Stimulated activated CD8-positive, alpha-beta memory T cell treated with anti-CD3 and anti-CD28 coated beads, Interleukin-4, amount 100 ng/mL, for 24 hours (primary cell): ENCODE measurements around the gene PRKG1.
"Not testable (repeated sequence)": the region's sequence is repeated elsewhere in the genome, so short reads cannot be mapped to it uniquely, and the experiment has no call there.

Experiments used
- DNase-seq: peaks from one replicate; pipeline ENCODE4 v3.0.0-alpha.2; 2020; ENCODE audit warnings: low read depth

Gene PRKG1

DNA sequence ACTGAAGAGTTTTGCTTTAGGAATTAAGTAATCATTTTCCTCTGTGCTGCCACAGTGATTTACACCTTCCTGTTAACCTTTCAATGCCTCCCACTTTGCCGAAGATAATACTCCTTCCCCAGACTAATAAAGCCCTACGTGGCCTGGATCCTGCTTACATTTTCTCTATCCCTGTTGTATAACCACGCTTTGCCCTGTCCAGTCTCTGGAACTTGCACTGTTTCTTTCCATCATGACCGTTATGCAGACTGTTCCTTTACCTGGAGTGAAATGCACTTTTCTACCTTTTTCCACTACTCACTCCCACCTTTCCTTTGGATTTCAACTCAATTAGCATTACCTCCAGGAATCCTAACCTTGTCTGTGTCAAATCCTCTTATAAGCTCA lies 154.4 kb downstream of the PRKG1 start:
- DNase-seq = no peak

GRCh38 chr10:51230887-51231585 lies 156.7 kb downstream of the PRKG1 start:
- DNase-seq = no peak

DNA sequence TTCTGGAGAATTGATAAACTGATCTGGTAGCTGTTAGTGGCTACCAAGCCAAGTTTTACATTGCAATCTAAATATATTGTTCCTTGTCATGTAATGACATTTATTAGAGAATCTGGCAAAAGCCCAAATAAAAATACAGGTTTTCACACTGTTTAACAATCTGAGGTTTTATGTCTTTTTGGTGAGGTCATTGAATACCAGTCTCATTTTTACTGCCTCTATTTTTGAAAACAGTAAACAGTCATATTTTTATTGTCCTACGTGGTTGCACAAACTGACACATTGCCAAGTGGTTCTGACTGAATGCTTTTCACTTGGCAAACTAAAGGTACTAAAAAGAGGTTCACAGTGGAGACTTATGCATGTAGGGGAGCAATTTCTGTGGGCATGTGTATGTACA lies 157.5 kb downstream of the PRKG1 start:
- no peak for DNase-seq

- DNase-seq = no peak
These were observed 159.2 kb downstream of the PRKG1 start for GRCh38 chr10:51233337-51234100.

GRCh38 chr10:51235865-51236264 lies 161.6 kb downstream of the PRKG1 start:
- no peak for DNase-seq

- DNase-seq = no peak
These were observed 164.7 kb downstream of the PRKG1 start for GRCh38 chr10:51239006-51239405.

DNA sequence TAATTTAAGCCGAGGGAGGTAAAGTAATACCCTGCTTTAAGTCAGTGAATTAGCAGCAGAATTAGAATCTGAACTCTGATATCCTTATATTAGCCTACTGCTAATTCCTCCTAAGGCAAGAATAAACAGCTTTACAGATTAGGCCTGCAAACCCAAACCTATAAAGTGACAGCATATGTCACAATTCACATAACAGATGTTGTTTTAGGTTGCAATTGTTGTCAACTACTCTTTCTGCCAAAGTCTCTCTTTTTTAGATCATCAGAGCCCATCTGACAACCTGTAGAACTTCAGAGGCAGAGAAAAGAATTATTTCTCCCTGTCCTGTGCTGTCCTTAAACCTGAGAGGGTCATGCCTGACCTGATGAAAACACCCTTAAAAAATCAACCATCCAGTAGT lies 167.2 kb downstream of the PRKG1 start:
- no peak for DNase-seq

DNA sequence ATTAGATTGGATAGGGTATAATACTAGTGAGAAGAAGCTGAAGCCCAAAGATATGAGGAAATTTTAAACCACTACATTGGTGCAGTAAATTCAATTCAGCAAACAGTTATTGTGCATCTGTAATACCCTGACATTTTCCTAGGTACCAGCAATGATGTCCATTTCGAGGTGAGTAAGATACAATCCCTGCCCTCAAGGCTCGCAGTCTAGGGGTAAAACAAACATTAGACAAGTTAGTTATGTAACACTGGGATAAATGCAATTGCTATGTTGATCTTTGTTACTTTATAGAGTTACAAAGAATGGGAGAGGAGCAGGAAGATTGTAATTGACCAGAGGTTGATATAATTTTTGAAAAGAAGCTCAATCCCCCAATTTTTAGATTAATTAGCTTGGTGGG lies 168.1 kb downstream of the PRKG1 start:
- no peak for DNase-seq

DNA sequence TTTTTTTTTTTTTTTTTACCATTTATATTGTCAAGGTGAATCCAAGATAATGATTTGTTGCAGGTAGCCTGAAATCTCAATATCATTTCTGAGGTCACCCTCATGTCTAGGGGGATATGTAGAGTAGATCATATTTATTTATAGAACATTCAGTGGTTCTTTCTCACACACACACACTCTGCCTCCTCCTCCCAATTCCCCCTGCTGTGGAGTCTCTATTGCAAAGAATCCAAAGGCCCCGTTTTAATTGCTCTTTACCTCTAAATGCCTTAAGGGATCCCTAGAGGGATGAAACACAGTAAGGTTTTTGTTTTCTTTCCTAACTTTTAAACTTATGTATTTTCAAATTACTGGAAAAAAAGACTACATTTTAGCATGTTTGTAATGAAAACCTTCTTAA lies 170.0 kb downstream of the PRKG1 start:
- no peak for DNase-seq

GRCh38 chr10:51244748-51245490 lies 170.6 kb downstream of the PRKG1 start:
- DNase-seq = no peak

DNA sequence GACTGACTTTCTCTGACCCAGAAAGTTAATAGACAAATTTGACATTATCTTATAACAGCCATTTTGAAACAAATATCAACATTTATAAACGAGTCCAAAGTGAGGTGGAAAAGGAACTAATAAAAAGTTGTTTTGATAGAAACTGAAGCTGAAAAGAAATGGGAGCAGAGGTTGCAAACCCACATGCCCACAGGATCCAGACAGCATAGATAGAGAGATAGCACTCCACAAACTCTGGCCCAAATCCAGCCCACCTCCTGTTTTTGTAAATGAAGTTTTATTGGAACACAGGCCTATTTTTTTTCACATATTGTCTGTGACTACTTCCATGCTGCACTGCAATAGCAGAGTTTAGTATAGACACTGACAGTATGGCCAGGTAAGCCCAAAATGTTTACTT lies 171.9 kb downstream of the PRKG1 start:
- no peak for DNase-seq

GRCh38 chr10:51250278-51250920 lies 176.1 kb downstream of the PRKG1 start:
- DNase-seq = no peak

- DNase-seq = no peak
These were observed 176.8 kb downstream of the PRKG1 start for GRCh38 chr10:51251110-51251509.

- no peak for DNase-seq
These were observed 181.1 kb downstream of the PRKG1 start for GRCh38 chr10:51255381-51255780.

GRCh38 chr10:51257511-51258248 lies 183.4 kb downstream of the PRKG1 start:
- DNase-seq = no peak

- no peak for DNase-seq
These were observed 186.1 kb downstream of the PRKG1 start for GRCh38 chr10:51260376-51260775.

DNA sequence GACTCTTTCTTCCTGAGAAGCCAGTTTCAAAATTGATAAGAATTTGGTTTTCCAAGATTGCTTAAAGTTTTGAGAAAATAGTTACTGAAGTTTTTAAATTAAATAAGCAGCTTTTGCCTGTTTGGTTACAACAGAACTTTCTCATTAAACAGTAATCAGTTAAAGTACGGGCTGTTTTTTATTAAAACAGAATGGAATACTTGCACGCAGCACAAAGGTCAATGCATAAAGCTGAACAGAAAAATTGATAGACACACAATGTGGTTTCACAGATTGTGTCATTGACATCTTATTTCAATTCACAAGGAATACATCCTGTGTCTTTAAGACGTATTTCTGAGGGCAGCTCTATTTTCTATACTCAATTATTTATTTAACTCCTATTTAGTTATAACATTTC lies 192.2 kb downstream of the PRKG1 start:
- no peak for DNase-seq

DNA sequence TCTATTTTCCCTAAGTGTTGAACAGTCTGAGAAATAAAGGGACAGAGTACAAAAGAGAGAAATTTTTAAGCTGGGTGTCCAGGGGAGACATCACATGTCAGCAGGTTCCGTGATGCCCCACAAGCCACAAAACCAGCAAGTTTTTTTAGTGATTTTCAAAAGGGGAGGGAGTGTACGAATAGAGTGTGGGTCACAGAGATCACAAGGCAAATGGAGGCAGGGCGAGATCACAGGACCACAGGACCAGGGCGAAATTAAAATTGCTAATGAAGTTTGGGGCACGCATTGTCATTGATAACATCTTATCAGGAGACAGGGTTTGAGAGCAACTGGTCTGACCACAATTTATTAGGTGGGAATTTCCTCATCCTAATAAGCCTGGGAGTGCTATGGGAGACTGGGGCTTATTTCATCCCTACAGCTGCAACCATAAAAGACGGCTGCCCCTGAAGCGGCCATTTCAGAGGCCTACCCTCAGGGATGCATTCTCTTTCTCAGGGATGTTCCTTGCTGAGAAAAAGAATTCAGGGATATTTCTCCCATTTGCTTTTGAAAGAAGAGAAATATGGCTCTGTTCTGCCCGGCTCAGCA lies 193.8 kb downstream of the PRKG1 start:
- DNase-seq = not testable (repeated sequence)

DNA sequence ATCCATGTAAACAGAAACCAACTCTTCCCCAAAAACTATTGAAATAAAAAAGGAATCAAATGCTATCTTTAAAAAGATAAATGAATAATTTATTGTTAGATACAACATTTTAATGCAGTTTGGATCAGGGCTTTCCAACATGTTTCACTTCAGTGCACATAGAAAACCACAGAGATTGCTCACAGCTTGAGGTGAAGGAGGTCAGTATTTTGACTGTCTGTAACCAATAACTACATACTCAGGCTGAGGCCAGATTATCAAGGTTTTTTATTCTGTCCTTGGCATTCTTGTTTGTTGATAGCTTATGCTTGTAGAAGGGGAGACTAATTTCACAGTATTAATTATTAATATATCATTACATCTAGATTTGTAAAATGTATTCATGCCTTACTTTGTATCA lies 195.5 kb downstream of the PRKG1 start:
- DNase-seq = no peak

GRCh38 chr10:51270936-51271530 lies 196.7 kb downstream of the PRKG1 start:
- no peak for DNase-seq

GRCh38 chr10:51272099-51272498 lies 197.8 kb downstream of the PRKG1 start:
- not testable (repeated sequence) for DNase-seq
